ENCODE data around the gene BTK. TPM values are rescaled to one million over a fixed set of nuclear protein-coding genes. Genes with fewer than 3 reads are reported as not detected.
A peak's percentile ranks its signal among the peaks of the same experiment; 100 is the strongest.
"Not testable (repeated sequence)": the region's sequence is repeated elsewhere in the genome, so short reads cannot be mapped to it uniquely, and the experiment has no call there.

The BTK gene
- total RNA-seq, 1 experiment from 2014 or later = not detected

- intact Hi-C loops (cut with micrococcal nuclease) = loop anchor here (2.0 kb wide), 1 partner anchor 43 kb away; the partner anchor contains the start of gene RPL36A
- TSS peak; percentile 67 for BruUV-seq (replicated peaks)
Observed at GRCh38 chrX:101347859-101348451, 38.0 kb downstream of the BTK start.

DNA sequence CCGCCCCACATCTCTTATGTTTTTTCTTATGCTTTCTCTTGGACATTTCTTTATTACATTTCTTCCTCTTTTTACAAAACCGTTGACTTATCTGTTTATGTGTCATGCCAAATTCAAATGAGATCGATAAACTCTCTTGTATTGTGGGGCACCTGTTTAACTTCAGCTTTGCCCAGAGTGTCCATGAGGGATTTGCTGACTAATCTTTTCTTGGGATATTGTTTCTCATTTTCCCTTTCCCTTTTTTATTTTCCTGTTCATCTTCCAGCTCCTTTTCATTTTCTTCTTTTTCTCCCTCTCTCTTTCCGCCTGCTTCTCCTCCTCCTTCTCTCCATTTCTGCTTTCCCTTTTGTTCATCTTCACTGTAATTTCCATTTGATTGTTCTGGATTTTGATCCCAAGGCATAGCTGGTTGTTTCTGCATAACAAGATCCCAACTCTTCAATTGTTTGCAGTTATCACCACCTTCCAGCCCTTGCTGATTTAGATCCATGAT is 48.2 kb downstream of the BTK start:
- ChIA-PET CTCF (no interaction called here), POLR2A (ENCODE audit: unreplicated experiment) (no interaction called here)
- no peak for TF ChIP-seq EZH2 (IDR thresholded peaks at IDR 0.05; ENCODE audit: low read length, unreplicated experiment)
- TF ChIP-seq, protein P1, sequence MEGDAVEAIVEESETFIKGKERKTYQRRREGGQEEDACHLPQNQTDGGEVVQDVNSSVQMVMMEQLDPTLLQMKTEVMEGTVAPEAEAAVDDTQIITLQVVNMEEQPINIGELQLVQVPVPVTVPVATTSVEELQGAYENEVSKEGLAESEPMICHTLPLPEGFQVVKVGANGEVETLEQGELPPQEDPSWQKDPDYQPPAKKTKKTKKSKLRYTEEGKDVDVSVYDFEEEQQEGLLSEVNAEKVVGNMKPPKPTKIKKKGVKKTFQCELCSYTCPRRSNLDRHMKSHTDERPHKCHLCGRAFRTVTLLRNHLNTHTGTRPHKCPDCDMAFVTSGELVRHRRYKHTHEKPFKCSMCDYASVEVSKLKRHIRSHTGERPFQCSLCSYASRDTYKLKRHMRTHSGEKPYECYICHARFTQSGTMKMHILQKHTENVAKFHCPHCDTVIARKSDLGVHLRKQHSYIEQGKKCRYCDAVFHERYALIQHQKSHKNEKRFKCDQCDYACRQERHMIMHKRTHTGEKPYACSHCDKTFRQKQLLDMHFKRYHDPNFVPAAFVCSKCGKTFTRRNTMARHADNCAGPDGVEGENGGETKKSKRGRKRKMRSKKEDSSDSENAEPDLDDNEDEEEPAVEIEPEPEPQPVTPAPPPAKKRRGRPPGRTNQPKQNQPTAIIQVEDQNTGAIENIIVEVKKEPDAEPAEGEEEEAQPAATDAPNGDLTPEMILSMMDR (conservative IDR thresholded peaks at IDR 0.05; ENCODE audit: low read depth, low read length) = no peak
- no peak for TF ChIP-seq EZH2phosphoT487 (IDR thresholded peaks at IDR 0.05; ENCODE audit: borderline replicate concordance, low read length)
- no peak overlapping the region for H2AFZ ChIP-seq (ENCODE audit: low read length)
- H3K36me3 ChIP-seq (ENCODE audit: low read depth, low read length) = no peaks in the 10 kb centered on the region; the same call in 1 of the 2 replicates
- intact Hi-C loops (cut with micrococcal nuclease) = no loop called here
- no TSS peak for BruUV-seq (replicated peaks)
- no peak overlapping the region for H3K4me2 ChIP-seq (ENCODE audit: low read length)
- DNase-seq (no peak), ATAC-seq (no peak)
- no peaks in the 10 kb centered on the region for H4K20me1 ChIP-seq (ENCODE audit: low read length)
- no peaks in the 10 kb centered on the region for H3K9me2 ChIP-seq (replicated peaks; ENCODE audit: low read length)
- H3K9ac ChIP-seq (ENCODE audit: low read length) = no peak overlapping the region
- H3K9me3 ChIP-seq (ENCODE audit: low read length) = no peaks in the 10 kb centered on the region
- H3K4me1 ChIP-seq (ENCODE audit: insufficient read depth, low read length) = peaks cover 6% of the 10 kb centered on the region; the same call in 1 of the 2 replicates
- no peaks in the 10 kb centered on the region for H3K79me2 ChIP-seq (ENCODE audit: low read length)
- H3K27ac ChIP-seq (ENCODE audit: low read length) = no peak overlapping the region
- no peaks in the 10 kb centered on the region for H3F3A ChIP-seq (ENCODE audit: low read length, unreplicated experiment)
- no peak overlapping the region for H3K4me3 ChIP-seq (ENCODE audit: low read length)
- H3K27me3 ChIP-seq (ENCODE audit: low read length) = no peaks in the 10 kb centered on the region

More at GRCh38 chrX:101347859-101348451, 38.0 kb downstream of the BTK start:
- DNase-seq (no peak), ATAC-seq (peak; percentile 36)
- Histone ChIP-seq H3K4me2 (ENCODE audit: low read length) (peak overlapping the region; percentile 95), H4K20me1 (ENCODE audit: low read length) (peaks cover 17% of the 10 kb centered on the region), H3K4me1 (ENCODE audit: insufficient read depth, low read length) (peaks cover 15% of the 10 kb centered on the region), H3K36me3 (ENCODE audit: low read depth, low read length) (peaks cover 11% of the 10 kb centered on the region), H3K4me3 (ENCODE audit: low read length) (peak overlapping the region; percentile 96), H3K9ac (ENCODE audit: low read length) (peak overlapping the region; percentile 92), H3K27me3 (ENCODE audit: low read length) (no peaks in the 10 kb centered on the region), H3K9me3 (ENCODE audit: low read length) (no peaks in the 10 kb centered on the region), H3F3A (ENCODE audit: low read length, unreplicated experiment) (no peaks in the 10 kb centered on the region), H3K79me2 (ENCODE audit: low read length) (peaks cover 49% of the 10 kb centered on the region), H2AFZ (ENCODE audit: low read length) (peak overlapping the region; percentile 89), H3K9me2 (replicated peaks; ENCODE audit: low read length) (no peaks in the 10 kb centered on the region), H3K27ac (ENCODE audit: low read length) (peak overlapping the region; percentile 78)
- ChIA-PET CTCF (interaction anchor here (0.6 kb wide), 1 partner anchor 595 kb away, joined by 3 read pairs; no protein-coding TSS in a partner anchor), POLR2A (ENCODE audit: unreplicated experiment) (no interaction called here)
- TF ChIP-seq EZH2phosphoT487 (IDR thresholded peaks at IDR 0.05; ENCODE audit: borderline replicate concordance, low read length) (no peak), EZH2 (IDR thresholded peaks at IDR 0.05; ENCODE audit: low read length, unreplicated experiment) (no peak)
- TF ChIP-seq, protein P1 (conservative IDR thresholded peaks at IDR 0.05; ENCODE audit: low read depth, low read length) = no peak

- POLR2A ChIA-PET (ENCODE audit: unreplicated experiment) = interaction anchor here (0.7 kb wide), 1 partner anchor 371 kb away, joined by 4 read pairs; no protein-coding TSS in a partner anchor
- ATAC-seq; H3K9me2 ChIP-seq (replicated peaks; ENCODE audit: low read length): not testable (repeated sequence)
Observed at GRCh38 chrX:101334310-101334709, 51.7 kb downstream of the BTK start.

GRCh38 chrX:101326600-101326999 is 59.4 kb downstream of the BTK start:
- H3K4me2 ChIP-seq (ENCODE audit: low read length); H3K27me3 ChIP-seq (ENCODE audit: low read length); H3K4me3 ChIP-seq (ENCODE audit: low read length); H4K20me1 ChIP-seq (ENCODE audit: low read length); POLR2A ChIA-PET (ENCODE audit: unreplicated experiment); H3K36me3 ChIP-seq (ENCODE audit: low read depth, low read length); H3K27ac ChIP-seq (ENCODE audit: low read length); BruUV-seq (replicated peaks); H2AFZ ChIP-seq (ENCODE audit: low read length); H3K4me1 ChIP-seq (ENCODE audit: insufficient read depth, low read length); DNase-seq; H3F3A ChIP-seq (ENCODE audit: low read length, unreplicated experiment); intact Hi-C loops (cut with micrococcal nuclease); CTCF ChIA-PET; H3K79me2 ChIP-seq (ENCODE audit: low read length); H3K9ac ChIP-seq (ENCODE audit: low read length); H3K9me2 ChIP-seq (replicated peaks; ENCODE audit: low read length); H3K9me3 ChIP-seq (ENCODE audit: low read length); ATAC-seq: not testable (repeated sequence)

More at GRCh38 chrX:101334310-101334709, 51.7 kb downstream of the BTK start:
- H4K20me1 ChIP-seq (ENCODE audit: low read length); H3K36me3 ChIP-seq (ENCODE audit: low read depth, low read length); H3K4me3 ChIP-seq (ENCODE audit: low read length); CTCF ChIA-PET; BruUV-seq (replicated peaks); H3K27me3 ChIP-seq (ENCODE audit: low read length); H3K79me2 ChIP-seq (ENCODE audit: low read length); H3K4me1 ChIP-seq (ENCODE audit: insufficient read depth, low read length); H3K4me2 ChIP-seq (ENCODE audit: low read length); H3K9me3 ChIP-seq (ENCODE audit: low read length); H3F3A ChIP-seq (ENCODE audit: low read length, unreplicated experiment); H2AFZ ChIP-seq (ENCODE audit: low read length); H3K9ac ChIP-seq (ENCODE audit: low read length); DNase-seq; H3K27ac ChIP-seq (ENCODE audit: low read length); intact Hi-C loops (cut with micrococcal nuclease): not testable (repeated sequence)

All from PC-3 (cell line).